Stomach smooth muscle (tissue), 2 donors: ENCODE results near the gene GHITM.
"Not testable (repeated sequence)": the region's sequence is repeated elsewhere in the genome, so short reads cannot be mapped to it uniquely, and the experiment has no call there.

ENCODE experiments used
- H3K27ac ChIP-seq: one replicate; pipeline ENCODE4 v1.7.0; 2013; ENCODE audit warnings: mild to moderate bottlenecking, low read length, inconsistent platforms
- H3K27me3 ChIP-seq, 2 donors: one replicate each; pipeline ENCODE4 v1.7.0; 2013; ENCODE audit warnings: low read length in 2 of 2; ENCODE audit not compliant: insufficient read depth in 2 of 2, control insufficient read depth in 1 of 2
- H3K36me3 ChIP-seq, 2 donors: one replicate each; pipeline ENCODE4 v1.7.0; 2013; ENCODE audit warnings: low read length in 2 of 2; ENCODE audit not compliant: control insufficient read depth in 2 of 2, insufficient read depth in 2 of 2
- H3K4me1 ChIP-seq: one replicate; pipeline ENCODE4 v1.7.0; 2013; ENCODE audit warnings: low read length; ENCODE audit not compliant: control insufficient read depth, insufficient read depth
- H3K4me3 ChIP-seq, 2 donors: one replicate each; pipeline ENCODE4 v1.7.0; 2013; ENCODE audit warnings: low read length in 2 of 2
- H3K9ac ChIP-seq, 2 donors: one replicate each; pipeline ENCODE4 v1.7.0; 2013; ENCODE audit warnings: low read length in 2 of 2, mild to moderate bottlenecking in 1 of 2
- H3K9me3 ChIP-seq, 2 donors: one replicate each; pipeline ENCODE4 v1.7.0; 2013; ENCODE audit warnings: low read length in 2 of 2; ENCODE audit not compliant: control insufficient read depth in 2 of 2
- donor health status: healthy.
- donor health status: Pancreatic carcinoma.

The GHITM gene, protein sequence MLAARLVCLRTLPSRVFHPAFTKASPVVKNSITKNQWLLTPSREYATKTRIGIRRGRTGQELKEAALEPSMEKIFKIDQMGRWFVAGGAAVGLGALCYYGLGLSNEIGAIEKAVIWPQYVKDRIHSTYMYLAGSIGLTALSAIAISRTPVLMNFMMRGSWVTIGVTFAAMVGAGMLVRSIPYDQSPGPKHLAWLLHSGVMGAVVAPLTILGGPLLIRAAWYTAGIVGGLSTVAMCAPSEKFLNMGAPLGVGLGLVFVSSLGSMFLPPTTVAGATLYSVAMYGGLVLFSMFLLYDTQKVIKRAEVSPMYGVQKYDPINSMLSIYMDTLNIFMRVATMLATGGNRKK

DNA sequence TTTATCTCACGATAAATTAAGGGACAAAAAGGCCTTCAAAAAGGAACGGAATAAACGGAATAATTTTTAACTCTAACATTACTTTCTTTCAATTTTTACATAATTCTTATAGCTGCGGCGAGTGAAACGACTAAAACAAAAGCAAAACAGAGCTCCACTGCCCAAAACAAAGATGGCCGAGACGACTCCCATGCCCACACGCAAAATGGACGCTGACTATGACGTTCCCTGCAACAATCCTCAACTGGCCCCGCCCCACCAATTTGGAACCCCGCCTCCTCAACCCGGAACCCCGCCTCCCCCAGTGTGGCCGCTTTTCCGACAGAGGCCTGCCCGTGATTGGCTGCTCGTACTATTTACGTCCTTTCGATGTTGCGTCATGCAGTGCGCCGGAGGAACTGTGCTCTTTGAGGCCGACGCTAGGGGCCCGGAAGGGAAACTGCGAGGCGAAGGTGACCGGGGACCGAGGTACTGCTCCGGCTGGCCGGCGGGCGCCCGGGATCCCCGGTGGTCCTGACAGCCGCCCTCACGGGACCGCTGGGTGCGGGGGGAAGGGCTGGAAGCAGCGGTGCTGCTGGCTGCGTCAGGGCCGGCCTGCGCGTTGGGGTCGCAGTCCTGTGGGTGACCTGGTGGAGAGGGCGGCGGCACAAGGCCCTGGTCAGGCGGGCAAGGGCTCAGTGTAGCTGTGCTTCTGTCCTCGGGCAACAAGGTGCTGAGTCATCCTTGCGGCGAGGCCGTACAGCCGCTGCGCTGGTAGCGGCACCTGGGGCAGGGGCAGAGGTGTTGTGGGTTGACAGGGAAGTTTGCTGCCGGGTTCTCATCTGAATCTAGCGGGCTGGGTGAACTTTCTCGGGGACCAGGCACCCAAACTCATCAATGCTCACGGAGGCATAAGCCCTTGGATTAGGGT lies at the start of gene GHITM:
Gene GHITM (plus strand): TSS at position 384 of the 910 bp plus-strand sequence. CDS start 1,992 bp downstream, outside the sequence.
- Histone ChIP-seq H3K9me3 (no peaks in the 10 kb centered on the region), H3K27ac (peak within 1 kb of the TSS; percentile 94), H3K36me3 (peaks cover 11 to 19% of the 10 kb centered on the region in 2 donors), H3K4me3 (peak within 1 kb of the TSS; percentile 98), H3K27me3 (no peaks in the 10 kb centered on the region), H3K4me1 (peaks cover 12% of the 10 kb centered on the region), H3K9ac (peak within 1 kb of the TSS; percentile 95 to 98)

DNA sequence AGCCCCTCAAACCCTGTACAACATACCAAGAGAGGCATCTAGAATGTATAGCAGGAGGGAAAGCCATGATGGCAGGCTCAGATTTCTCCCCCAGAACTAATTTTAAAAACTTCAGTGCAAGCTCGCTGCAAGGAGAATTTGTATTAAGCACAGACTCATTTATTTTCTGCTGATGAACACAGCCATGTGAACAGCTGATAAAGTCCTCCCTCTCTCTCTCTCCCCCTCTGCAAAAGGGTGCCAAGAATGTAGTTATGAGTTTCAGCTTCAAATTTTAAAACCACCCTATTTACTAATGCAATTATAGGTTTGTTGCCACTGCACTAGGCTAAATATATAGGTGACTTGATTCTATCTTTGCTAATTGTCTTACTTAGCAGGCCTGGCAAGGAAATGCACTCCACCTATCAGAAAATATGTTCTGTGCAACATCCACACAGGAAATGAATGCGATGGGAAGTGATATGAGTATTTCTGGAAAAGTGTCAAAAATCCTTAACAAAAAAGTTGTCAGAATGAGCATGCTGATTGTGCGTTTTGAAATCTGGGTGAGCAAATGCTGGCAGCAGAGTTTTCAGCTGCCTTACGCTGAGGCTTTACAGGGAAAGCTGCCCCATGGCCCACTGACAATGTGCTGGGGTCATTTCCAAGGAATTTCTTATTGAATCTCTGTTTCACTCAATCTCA lies 43.4 kb upstream of the GHITM start:
- Histone ChIP-seq H3K27ac (no peak overlapping the region), H3K36me3 (no peaks in the 10 kb centered on the region), H3K4me1 (no peaks in the 10 kb centered on the region), H3K27me3 (no peaks in the 10 kb centered on the region), H3K4me3 (no peak overlapping the region), H3K9me3 (no peaks in the 10 kb centered on the region), H3K9ac (no peak overlapping the region)

DNA sequence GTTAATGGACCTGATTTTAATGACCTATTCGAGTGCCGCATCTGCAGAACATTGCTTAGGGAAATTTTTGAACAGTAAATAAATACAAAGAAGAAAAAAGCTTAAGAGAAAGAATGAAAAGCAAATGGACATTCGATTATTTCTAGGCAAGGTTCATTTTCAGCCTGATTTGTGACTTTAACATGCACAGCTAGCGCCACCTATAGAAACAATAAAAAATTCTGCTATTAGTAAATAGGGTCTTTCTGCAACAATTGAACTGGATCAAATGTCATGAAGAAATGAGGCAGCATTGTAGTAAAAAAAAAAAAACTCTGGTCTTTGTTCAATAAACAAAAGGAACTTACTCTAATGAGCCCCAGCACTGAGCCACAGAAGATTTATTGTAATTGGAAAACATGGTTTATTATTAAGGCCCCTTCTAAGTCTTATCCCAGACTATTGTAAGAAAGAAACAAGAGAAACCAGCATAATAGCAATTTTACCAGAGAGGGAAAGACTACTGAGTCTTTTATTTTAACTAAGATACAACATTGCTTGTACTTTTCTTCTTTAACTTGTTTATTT lies 41.4 kb upstream of the GHITM start:
- no peak overlapping the region for H3K27ac ChIP-seq
- H3K4me3 ChIP-seq, result no peak overlapping the region
- no peaks in the 10 kb centered on the region for H3K9me3 ChIP-seq
- no peaks in the 10 kb centered on the region for H3K36me3 ChIP-seq
- H3K27me3 ChIP-seq, result no peaks in the 10 kb centered on the region
- no peak overlapping the region for H3K9ac ChIP-seq
- no peaks in the 10 kb centered on the region for H3K4me1 ChIP-seq

DNA sequence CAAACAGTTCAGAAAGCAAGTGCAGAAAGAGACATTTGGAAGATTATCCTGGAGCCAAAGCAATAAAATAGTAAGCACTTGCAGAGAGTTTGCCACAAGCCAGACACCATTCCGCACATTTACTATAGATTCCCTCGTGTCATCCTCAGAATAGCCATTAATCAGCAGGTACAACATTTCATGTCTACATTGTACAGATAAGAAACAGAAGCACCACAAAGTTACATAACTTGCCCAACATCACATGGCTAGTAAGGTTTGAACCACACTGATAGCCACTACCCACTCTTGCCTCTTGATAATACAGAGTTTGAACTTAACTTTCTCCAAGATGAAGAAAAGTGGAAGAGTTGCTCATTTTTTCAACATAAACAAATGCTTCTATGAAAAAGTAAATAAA lies 40.6 kb upstream of the GHITM start:
- Histone ChIP-seq H3K36me3 (no peaks in the 10 kb centered on the region), H3K9ac (no peak overlapping the region), H3K27me3 (no peaks in the 10 kb centered on the region), H3K27ac (no peak overlapping the region), H3K4me3 (no peak overlapping the region), H3K4me1 (no peaks in the 10 kb centered on the region), H3K9me3 (no peaks in the 10 kb centered on the region)

DNA sequence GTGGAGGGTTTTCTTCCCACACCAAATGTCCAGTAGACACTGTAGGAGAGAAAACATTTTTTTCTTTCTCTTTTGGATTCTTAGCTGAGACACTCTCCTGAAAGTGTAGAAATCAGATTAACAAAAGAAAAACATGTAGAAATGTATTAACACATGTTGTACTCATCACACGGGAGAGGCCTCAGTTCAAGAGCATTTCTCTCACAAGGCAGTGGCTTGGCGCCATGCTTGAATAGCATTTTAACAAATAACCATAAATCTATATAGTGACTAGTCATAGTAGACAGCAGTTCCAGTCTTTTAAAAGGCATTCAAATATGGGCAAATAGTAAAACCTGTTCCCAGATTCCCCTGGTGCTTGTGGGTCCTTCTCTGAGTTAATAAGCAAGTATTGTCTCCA lies 38.3 kb upstream of the GHITM start:
- H3K27me3 ChIP-seq, result no peaks in the 10 kb centered on the region
- no peaks in the 10 kb centered on the region for H3K9me3 ChIP-seq
- H3K4me3 ChIP-seq, result no peak overlapping the region
- no peaks in the 10 kb centered on the region for H3K4me1 ChIP-seq
- no peak overlapping the region for H3K27ac ChIP-seq
- no peak overlapping the region for H3K9ac ChIP-seq
- H3K36me3 ChIP-seq, result no peaks in the 10 kb centered on the region

DNA sequence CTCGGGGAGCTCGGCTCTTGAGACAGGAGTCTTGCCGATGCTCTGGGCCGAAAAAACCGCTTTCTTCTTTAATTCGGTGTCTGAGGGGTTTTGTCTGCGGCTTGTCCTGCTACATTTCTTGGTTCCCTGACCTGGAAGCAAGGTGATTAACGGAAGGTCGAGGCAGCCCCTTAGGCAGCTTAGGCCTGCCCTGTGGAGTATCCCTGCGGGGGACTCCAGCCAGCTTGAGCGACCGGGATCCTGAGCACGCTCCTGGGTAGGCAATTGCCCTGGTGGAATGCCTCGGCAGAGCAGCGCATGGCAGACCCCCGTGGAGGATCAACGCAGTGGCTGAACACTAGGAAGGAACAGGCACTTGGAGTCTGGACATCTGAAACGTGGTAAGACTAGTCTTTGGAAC lies 30.5 kb upstream of the GHITM start:
- Histone ChIP-seq H3K9ac (no peak overlapping the region), H3K36me3 (no peaks in the 10 kb centered on the region), H3K9me3 (no peaks in the 10 kb centered on the region), H3K4me3 (no peak overlapping the region), H3K27me3 (no peaks in the 10 kb centered on the region), H3K4me1 (no peaks in the 10 kb centered on the region), H3K27ac (no peak overlapping the region)

DNA sequence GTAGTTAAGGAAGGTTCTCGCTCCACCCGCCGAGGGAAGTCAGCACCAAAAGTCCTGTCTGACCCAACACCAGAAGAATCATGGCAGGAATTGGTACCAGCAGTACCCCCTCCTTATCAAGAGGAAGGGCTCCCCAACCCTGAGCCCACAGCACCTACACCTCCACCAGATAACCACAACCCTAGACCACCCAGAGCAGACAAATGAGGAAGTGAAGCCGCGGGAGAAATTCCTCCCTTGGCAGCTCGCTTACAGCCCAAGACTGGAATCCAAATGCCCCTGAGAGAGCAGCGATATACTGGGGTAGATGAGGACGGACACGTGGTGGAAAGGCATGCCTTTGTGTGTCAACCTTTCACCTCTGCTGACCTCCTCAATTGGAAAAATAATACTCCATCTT lies 29.5 kb upstream of the GHITM start:
- H3K9ac ChIP-seq, H3K27ac ChIP-seq, H3K4me3 ChIP-seq, H3K36me3 ChIP-seq, H3K27me3 ChIP-seq, H3K9me3 ChIP-seq, H3K4me1 ChIP-seq: not testable (repeated sequence)

DNA sequence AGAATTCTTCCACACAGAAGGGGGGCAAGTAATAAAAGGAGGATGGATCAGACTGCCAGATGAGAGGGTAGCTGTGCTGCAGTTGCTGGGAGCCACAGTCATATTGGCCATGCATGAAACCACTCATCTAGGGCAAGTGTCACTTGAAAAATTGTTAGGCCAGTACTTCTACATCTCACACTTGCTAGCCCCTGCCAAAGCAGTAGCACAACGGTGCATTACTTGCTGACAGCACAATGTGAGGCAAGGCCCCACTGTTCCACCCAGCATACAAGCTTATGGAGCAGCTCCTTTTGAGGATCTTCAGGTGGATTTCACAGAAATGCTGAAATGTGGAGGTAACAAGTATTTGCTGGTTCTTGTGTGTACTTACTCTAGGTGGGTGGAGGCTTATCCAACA lies 25.8 kb upstream of the GHITM start:
- H3K36me3 ChIP-seq, H3K9me3 ChIP-seq, H3K4me1 ChIP-seq, H3K27me3 ChIP-seq, H3K4me3 ChIP-seq, H3K9ac ChIP-seq, H3K27ac ChIP-seq: not testable (repeated sequence)

DNA sequence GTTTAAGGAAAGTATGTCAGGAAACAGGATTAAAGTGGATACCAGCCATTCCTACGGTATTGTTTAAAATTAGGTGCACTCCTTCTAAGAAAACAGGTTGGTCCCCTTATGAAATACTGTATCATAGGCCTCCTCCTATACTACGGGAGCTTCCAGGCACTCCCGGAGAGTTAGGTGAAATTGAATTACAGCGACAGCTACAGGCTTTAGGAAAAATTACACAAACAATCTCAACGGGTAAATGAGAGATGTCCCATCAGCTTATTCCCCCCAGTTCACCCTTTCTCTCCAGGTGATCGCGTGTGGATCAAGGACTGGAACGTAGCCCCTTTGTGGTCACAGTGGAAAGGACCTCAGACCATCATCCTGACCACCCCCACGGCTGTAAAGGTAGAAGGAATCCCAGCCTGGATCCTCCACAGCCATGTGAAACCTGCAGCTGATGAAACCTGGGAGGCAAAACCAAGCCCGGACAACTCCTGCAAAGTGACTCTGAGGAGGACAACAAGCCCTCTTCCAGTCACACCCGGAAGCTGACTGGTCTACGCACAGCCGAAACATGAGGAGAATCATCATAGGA lies 25.1 kb upstream of the GHITM start:
- H3K27ac ChIP-seq, result no peak overlapping the region
- H3K9me3 ChIP-seq, result no peaks in the 10 kb centered on the region
- no peak overlapping the region for H3K4me3 ChIP-seq
- H3K27me3 ChIP-seq, result no peaks in the 10 kb centered on the region
- H3K36me3 ChIP-seq, result no peaks in the 10 kb centered on the region
- no peaks in the 10 kb centered on the region for H3K4me1 ChIP-seq
- no peak overlapping the region for H3K9ac ChIP-seq

DNA sequence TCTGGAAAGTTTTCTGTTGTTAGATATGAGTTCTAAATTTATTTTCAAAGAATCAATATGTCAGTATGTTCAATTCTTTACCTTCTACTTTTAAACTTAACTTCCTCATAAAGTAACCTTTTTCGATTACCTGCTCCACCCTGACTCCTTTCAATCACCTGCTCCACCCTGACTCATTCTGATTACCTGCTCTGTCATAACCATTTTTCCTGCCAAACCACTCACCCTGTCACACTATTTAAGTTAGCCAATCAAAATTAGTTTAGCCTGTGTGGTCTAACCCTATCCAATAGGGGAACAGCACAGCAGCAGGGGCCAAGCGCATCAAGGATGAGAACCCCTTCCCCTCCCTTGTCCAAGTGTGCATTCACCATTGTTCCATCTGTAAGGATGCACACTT lies 22.1 kb upstream of the GHITM start:
- not testable (repeated sequence) for H3K4me1 ChIP-seq, H3K9ac ChIP-seq, H3K4me3 ChIP-seq, H3K9me3 ChIP-seq, H3K36me3 ChIP-seq, H3K27me3 ChIP-seq, H3K27ac ChIP-seq
